Body of pancreas (tissue), 4 donors: ENCODE data around the gene CLSTN2.

Experiments
- POLR2A ChIP-seq, 3 donors: fragments of 450-650 bp; IDR thresholded peaks; one replicate each; pipeline ENCODE4 v1.6.1; 2016; ENCODE audit warnings: antibody characterized with exemption in 3 of 3, mild to moderate bottlenecking in 2 of 3
- TF ChIP-seq, protein P1 (sequence below), 7 experiments: fragments of 450-650 bp in 4 of 7; fragments of 200-600 bp in 3 of 7; sonication (generic) in 3 of 7; IDR thresholded peaks; one replicate each; pipeline ENCODE4 v1.5.1; 2016 to 2019; ENCODE audit warnings: antibody characterized with exemption in 7 of 7

DNA sequence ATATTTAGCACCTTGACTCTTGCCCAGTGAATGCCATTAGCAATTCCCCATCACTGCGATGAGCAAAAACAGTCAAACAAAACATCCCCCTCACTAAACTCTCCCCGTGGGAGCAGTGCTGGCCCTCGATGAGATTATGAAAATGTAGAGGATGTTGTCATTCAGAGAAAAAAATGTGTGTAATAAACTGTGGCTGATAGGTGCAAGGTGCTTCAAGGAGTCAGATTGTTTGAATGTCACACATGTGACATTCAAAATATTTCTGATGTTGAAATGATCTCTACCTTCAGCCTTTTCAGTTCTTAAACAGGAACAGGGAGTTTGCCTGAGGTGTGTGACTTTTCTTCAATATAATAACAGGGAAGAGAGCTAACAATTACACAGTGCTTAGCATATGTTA lies 461.1 kb downstream of the CLSTN2 start:
- TF ChIP-seq POLR2A (IDR thresholded peaks at IDR 0.05) = no peak
- TF ChIP-seq, protein P1, sequence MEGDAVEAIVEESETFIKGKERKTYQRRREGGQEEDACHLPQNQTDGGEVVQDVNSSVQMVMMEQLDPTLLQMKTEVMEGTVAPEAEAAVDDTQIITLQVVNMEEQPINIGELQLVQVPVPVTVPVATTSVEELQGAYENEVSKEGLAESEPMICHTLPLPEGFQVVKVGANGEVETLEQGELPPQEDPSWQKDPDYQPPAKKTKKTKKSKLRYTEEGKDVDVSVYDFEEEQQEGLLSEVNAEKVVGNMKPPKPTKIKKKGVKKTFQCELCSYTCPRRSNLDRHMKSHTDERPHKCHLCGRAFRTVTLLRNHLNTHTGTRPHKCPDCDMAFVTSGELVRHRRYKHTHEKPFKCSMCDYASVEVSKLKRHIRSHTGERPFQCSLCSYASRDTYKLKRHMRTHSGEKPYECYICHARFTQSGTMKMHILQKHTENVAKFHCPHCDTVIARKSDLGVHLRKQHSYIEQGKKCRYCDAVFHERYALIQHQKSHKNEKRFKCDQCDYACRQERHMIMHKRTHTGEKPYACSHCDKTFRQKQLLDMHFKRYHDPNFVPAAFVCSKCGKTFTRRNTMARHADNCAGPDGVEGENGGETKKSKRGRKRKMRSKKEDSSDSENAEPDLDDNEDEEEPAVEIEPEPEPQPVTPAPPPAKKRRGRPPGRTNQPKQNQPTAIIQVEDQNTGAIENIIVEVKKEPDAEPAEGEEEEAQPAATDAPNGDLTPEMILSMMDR (IDR thresholded peaks at IDR 0.05) = no peak
